T47D (cell line): ENCODE measurements around the gene LMX1B.
A peak's percentile ranks its signal among the peaks of the same experiment; 100 is the strongest.

ENCODE experiments used
- DNase-seq, 2 experiments: peaks; one replicate each; pipeline versions ENCODE4 v3.0.0 to v3.0.0-alpha.2; 2011 to 2012; ENCODE audit warnings: low read depth in 1 of 2, low spot score in 1 of 2
- JUND ChIP-seq: IDR thresholded peaks from 2 replicates; pipeline ENCODE4 v1.6.1; 2012; ENCODE audit warnings: low read depth
- in situ Hi-C: cut with HindIII; loops from 2 replicates; pipeline ENCODE4 v1.10.0; 2016; ENCODE audit warnings: low sequenced_read_pairs, low pct_unique_long_range_greater_than_20kb

LMX1B gene

GRCh38 chr9:126623667-126624478 lies 10.1 kb downstream of the LMX1B start:
- in situ Hi-C loops = no loop called here
- no peak for DNase-seq
- TF ChIP-seq JUND = no peak

GRCh38 chr9:126624479-126624826 lies 10.7 kb downstream of the LMX1B start:
- in situ Hi-C loops = no loop called here
- TF ChIP-seq JUND = no peak
- no peak for DNase-seq

GRCh38 chr9:126624912-126625311 lies 11.2 kb downstream of the LMX1B start:
- in situ Hi-C loops = no loop called here
- TF ChIP-seq JUND = no peak
- no peak for DNase-seq

GRCh38 chr9:126625329-126626126 lies 11.8 kb downstream of the LMX1B start:
- in situ Hi-C loops = no loop called here
- TF ChIP-seq JUND = no peak
- no peak for DNase-seq

GRCh38 chr9:126626127-126626925 lies 12.6 kb downstream of the LMX1B start:
- DNase-seq = no peak
- in situ Hi-C loops = no loop called here
- TF ChIP-seq JUND = no peak

DNA sequence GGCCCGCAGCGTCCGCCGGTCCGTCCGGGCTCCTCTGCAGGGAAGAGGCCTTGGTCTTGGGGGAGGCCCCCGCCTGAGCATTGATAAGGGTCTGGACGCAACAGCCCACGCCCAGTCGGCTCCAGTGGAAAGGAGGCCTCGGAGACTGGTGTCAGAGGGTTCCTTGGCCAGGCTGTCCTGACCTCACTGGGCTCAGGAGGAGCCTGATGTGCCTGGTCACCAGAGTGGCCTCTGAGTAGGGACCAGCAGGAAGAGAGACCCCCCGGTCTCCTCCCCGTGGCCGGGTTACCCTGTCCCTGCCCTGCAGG lies 13.2 kb downstream of the LMX1B start:
- in situ Hi-C loops = no loop called here
- TF ChIP-seq JUND = no peak
- no peak for DNase-seq

- no peak for TF ChIP-seq JUND
- no peak for DNase-seq
- in situ Hi-C loops = no loop called here
Measured at GRCh38 chr9:126628146-126628545, 14.4 kb downstream of the LMX1B start.

- in situ Hi-C loops = no loop called here
- no peak for TF ChIP-seq JUND
- no peak for DNase-seq
Measured at GRCh38 chr9:126628969-126629674, 15.4 kb downstream of the LMX1B start.

GRCh38 chr9:126630458-126631237 lies 16.9 kb downstream of the LMX1B start:
- in situ Hi-C loops = no loop called here
- no peak for DNase-seq
- TF ChIP-seq JUND = no peak

DNA sequence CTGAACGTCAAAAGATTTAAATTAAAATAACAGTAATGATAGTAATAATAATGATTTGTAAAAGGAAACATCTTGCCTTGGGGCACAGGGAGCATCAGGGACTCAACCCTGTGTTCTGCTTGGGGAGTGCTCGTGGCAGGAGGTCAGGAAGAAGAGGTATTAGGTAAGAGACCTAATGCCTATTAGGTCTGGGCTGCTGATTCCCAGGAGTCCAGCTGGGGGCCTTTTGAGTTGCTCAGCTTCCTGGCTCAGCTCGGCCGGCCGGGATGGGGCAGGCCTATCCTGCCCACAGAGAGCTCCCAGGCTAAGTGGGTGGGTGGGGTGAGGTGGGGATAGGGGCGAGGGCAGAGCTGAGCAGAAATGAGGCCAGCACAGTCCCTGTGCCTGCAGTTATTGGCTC lies 17.5 kb downstream of the LMX1B start:
- in situ Hi-C loops = no loop called here
- no peak for DNase-seq
- no peak for TF ChIP-seq JUND

DNA sequence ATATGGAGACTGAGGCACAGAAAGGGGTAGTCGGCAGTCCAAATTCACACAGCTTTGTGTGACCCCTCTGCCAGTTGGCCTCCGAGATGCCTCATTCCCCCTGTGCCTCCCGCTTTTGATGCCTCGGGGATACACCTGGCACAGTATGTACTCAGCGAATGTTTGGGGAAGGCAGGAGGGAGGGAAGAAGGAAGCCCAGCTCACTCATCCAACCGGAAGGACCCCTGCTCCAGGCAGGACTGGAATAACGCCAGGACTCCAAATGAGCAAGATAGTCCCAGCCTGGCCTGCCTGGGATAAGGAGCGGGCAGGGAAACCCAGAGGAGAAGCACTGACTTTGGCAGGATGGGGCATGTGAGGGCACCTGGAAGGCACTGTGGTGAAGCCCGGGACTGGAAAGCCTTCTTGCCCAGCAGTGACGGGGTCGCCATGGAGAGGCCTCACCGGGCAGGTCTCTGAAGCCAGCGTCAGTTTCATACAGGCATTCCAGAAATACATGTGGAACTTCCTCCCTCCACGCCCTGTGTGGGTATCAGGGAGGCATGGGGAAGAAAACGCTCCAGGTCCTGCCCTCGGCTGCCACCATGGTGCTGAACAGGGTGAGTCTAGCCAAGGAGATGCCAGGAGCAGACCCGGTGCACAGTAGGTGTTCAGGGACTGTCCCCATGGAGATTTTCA lies 20.3 kb downstream of the LMX1B start:
- peak in 1 of 2 experiments; percentile 51 for DNase-seq
- in situ Hi-C loops = no loop called here

More for the DNA sequence above, 20.3 kb downstream of the LMX1B start:
- no peak for TF ChIP-seq JUND
